CD4-positive, alpha-beta T cell treated with Interleukin-2 at 100 ng/mL for 4 hours (primary cell): ENCODE data around the gene OCLN.
"Not testable (repeated sequence)": the region's sequence is repeated elsewhere in the genome, so short reads cannot be mapped to it uniquely, and the experiment has no call there.

ENCODE experiments used
- DNase-seq: peaks from one replicate; pipeline ENCODE4 v3.0.0-alpha.2; 2020; ENCODE audit warnings: low spot score

Gene OCLN

GRCh38 chr5:69492391-69492922, at the start of gene OCLN:
TSS of gene OCLN (plus strand) at chr5:69492790. CDS start at chr5:69504245, 11,455 bp downstream.
- no peak for DNase-seq

- no peak for DNase-seq
These were observed 48.3 kb upstream of the OCLN start for GRCh38 chr5:69444127-69444754.

GRCh38 chr5:69449511-69449910, 43.1 kb upstream of the OCLN start:
- DNase-seq, result no peak

- DNase-seq, result no peak
These were observed 42.5 kb upstream of the OCLN start for GRCh38 chr5:69450116-69450515.

- DNase-seq, result not testable (repeated sequence)
These were observed 42.1 kb upstream of the OCLN start for GRCh38 chr5:69450527-69450926.

GRCh38 chr5:69451941-69452647, 40.5 kb upstream of the OCLN start:
- no peak for DNase-seq

- not testable (repeated sequence) for DNase-seq
These were observed 39.1 kb upstream of the OCLN start for GRCh38 chr5:69453487-69453886.

GRCh38 chr5:69454460-69455249, 37.9 kb upstream of the OCLN start:
- DNase-seq, result no peak

- not testable (repeated sequence) for DNase-seq
These were observed 37.1 kb upstream of the OCLN start for GRCh38 chr5:69455428-69455988.

GRCh38 chr5:69462170-69462569, 30.4 kb upstream of the OCLN start:
- no peak for DNase-seq

GRCh38 chr5:69466375-69466774, 26.2 kb upstream of the OCLN start:
- DNase-seq, result not testable (repeated sequence)

GRCh38 chr5:69467442-69468225, 25.0 kb upstream of the OCLN start:
- no peak for DNase-seq

GRCh38 chr5:69468631-69469030, 24.0 kb upstream of the OCLN start:
- no peak for DNase-seq

GRCh38 chr5:69471516-69471915, 21.1 kb upstream of the OCLN start:
- DNase-seq, result not testable (repeated sequence)

GRCh38 chr5:69472535-69473143, 20.0 kb upstream of the OCLN start:
- DNase-seq, result not testable (repeated sequence)

GRCh38 chr5:69477170-69477569, 15.4 kb upstream of the OCLN start:
- no peak for DNase-seq

GRCh38 chr5:69478296-69478695, 14.3 kb upstream of the OCLN start:
- not testable (repeated sequence) for DNase-seq

- no peak for DNase-seq
These were observed 7.7 kb upstream of the OCLN start for GRCh38 chr5:69484891-69485290.

GRCh38 chr5:69485471-69485870, 7.1 kb upstream of the OCLN start:
- no peak for DNase-seq

- no peak for DNase-seq
These were observed 3.3 kb upstream of the OCLN start for GRCh38 chr5:69489246-69489645.

- DNase-seq, result no peak
These were observed 1.6 kb upstream of the OCLN start for GRCh38 chr5:69491027-69491426.
